DOHH2 (cell line): ENCODE data around the gene DNAH3.

Experiments
- H3F3A ChIP-seq: fragments of 200-600 bp; sonication (generic), shearing (Covaris generic); 2 replicates; pipeline ENCODE4 v1.6.0; 2016; ENCODE audit warnings: antibody characterized with exemption, mild to moderate bottlenecking; ENCODE audit not compliant: control insufficient read depth, insufficient read depth
- H3K27ac ChIP-seq: fragments of 200-600 bp; sonication (generic); 2 replicates; pipeline ENCODE4 v1.5.1; 2014; ENCODE audit warnings: low read depth, mild to moderate bottlenecking, low read length, moderate library complexity
- H3K27me3 ChIP-seq: fragments of 200-600 bp; sonication (generic); 2 replicates; pipeline ENCODE4 v1.6.1; 2014; ENCODE audit warnings: mild to moderate bottlenecking, low read length, mixed read lengths; ENCODE audit not compliant: control insufficient read depth
- H3K36me3 ChIP-seq: fragments of 200-600 bp; sonication (generic); 2 replicates; pipeline ENCODE4 v1.6.1; 2014; ENCODE audit warnings: mild to moderate bottlenecking, low read length, moderate library complexity, mixed read lengths; ENCODE audit not compliant: control insufficient read depth
- H3K4me1 ChIP-seq: fragments of 200-600 bp; sonication (generic); 2 replicates; pipeline ENCODE4 v1.6.1; 2014; ENCODE audit warnings: mild to moderate bottlenecking, low read length, mixed read lengths; ENCODE audit not compliant: control insufficient read depth
- H3K4me2 ChIP-seq: fragments of 200-600 bp; sonication (generic); 2 replicates; pipeline ENCODE4 v1.6.0; 2014; ENCODE audit warnings: mild to moderate bottlenecking, low read length, moderate library complexity
- H3K4me3 ChIP-seq: fragments of 200-600 bp; sonication (generic); 2 replicates; pipeline ENCODE4 v1.5.1; 2014; ENCODE audit warnings: mild to moderate bottlenecking, low read length, mixed read lengths
- H3K79me2 ChIP-seq: fragments of 200-600 bp; sonication (generic); 2 replicates; pipeline ENCODE4 v1.6.1; 2014; ENCODE audit warnings: mild to moderate bottlenecking, low read length, mixed read lengths; ENCODE audit not compliant: control insufficient read depth
- H3K9me2 ChIP-seq: fragments of 200-600 bp; sonication (generic); replicated peaks from 2 replicates; pipeline ENCODE4 v1.6.1; 2014; ENCODE audit warnings: mild to moderate bottlenecking, low read length, mixed read lengths; ENCODE audit not compliant: control insufficient read depth
- H3K9me3 ChIP-seq: fragments of 200-600 bp; sonication (generic); 2 replicates; pipeline ENCODE4 v1.6.1; 2014; ENCODE audit warnings: antibody characterized with exemption, low read length, mixed read lengths; ENCODE audit not compliant: control insufficient read depth, insufficient read depth
- H4K20me1 ChIP-seq: fragments of 200-600 bp; sonication (generic); 2 replicates; pipeline ENCODE4 v1.6.0; 2014; ENCODE audit warnings: low read depth, mild to moderate bottlenecking, antibody characterized with exemption, low read length, moderate library complexity; ENCODE audit not compliant: control insufficient read depth, insufficient read depth
- CTCF ChIP-seq: fragments of 200-600 bp; sonication (generic); IDR thresholded peaks from one replicate; pipeline ENCODE4 v1.5.1; 2014; ENCODE audit warnings: antibody characterized with exemption, mild to moderate bottlenecking, low read depth, low read length; ENCODE audit not compliant: poor library complexity, severe bottlenecking
- EZH2phosphoT487 ChIP-seq: fragments of 200-600 bp; sonication (generic); IDR thresholded peaks from 2 replicates; pipeline ENCODE4 v1.6.1; 2017; ENCODE audit warnings: borderline replicate concordance, mild to moderate bottlenecking, antibody characterized with exemption, low read length, moderate library complexity, mixed read lengths

Gene DNAH3

GRCh38 chr16:21179983-21180365 lies 29.3 kb upstream of the DNAH3 start:
- Histone ChIP-seq H3K9me2 (no peaks in the 10 kb centered on the region), H3F3A (no peaks in the 10 kb centered on the region), H3K4me3 (no peak overlapping the region), H3K27ac (no peak overlapping the region), H3K9me3 (no peaks in the 10 kb centered on the region), H3K4me2 (no peak overlapping the region), H4K20me1 (no peaks in the 10 kb centered on the region), H3K79me2 (no peaks in the 10 kb centered on the region), H3K36me3 (peaks cover 63% of the 10 kb centered on the region), H3K4me1 (no peaks in the 10 kb centered on the region), H3K27me3 (no peaks in the 10 kb centered on the region)
- TF ChIP-seq CTCF (no peak), EZH2phosphoT487 (no peak)

- no peak for TF ChIP-seq CTCF
- TF ChIP-seq EZH2phosphoT487: no peak
- Histone ChIP-seq H3K9me2 (no peaks in the 10 kb centered on the region), H3K27me3 (no peaks in the 10 kb centered on the region), H3K79me2 (no peaks in the 10 kb centered on the region), H3K4me2 (no peak overlapping the region), H3K4me3 (no peak overlapping the region), H3F3A (no peaks in the 10 kb centered on the region), H4K20me1 (no peaks in the 10 kb centered on the region), H3K36me3 (peaks cover 69% of the 10 kb centered on the region), H3K4me1 (no peaks in the 10 kb centered on the region), H3K27ac (no peak overlapping the region), H3K9me3 (no peaks in the 10 kb centered on the region)
Observed at GRCh38 chr16:21179126-21179982, 28.7 kb upstream of the DNAH3 start.

GRCh38 chr16:21175397-21175796 lies 24.8 kb upstream of the DNAH3 start:
- no peaks in the 10 kb centered on the region for H4K20me1 ChIP-seq
- no peaks in the 10 kb centered on the region for H3K4me1 ChIP-seq
- H3K9me3 ChIP-seq: no peaks in the 10 kb centered on the region
- H3K27me3 ChIP-seq: no peaks in the 10 kb centered on the region
- no peaks in the 10 kb centered on the region for H3K9me2 ChIP-seq
- H3F3A ChIP-seq: no peaks in the 10 kb centered on the region
- no peak overlapping the region for H3K4me2 ChIP-seq
- H3K4me3 ChIP-seq: no peak overlapping the region
- H3K36me3 ChIP-seq: peaks cover 88% of the 10 kb centered on the region
- TF ChIP-seq CTCF (no peak), EZH2phosphoT487 (no peak)
- H3K27ac ChIP-seq: no peak overlapping the region
- H3K79me2 ChIP-seq: no peaks in the 10 kb centered on the region
